GM21528 (cell line): ENCODE measurements around the gene RRAD.

Experiments
- ATAC-seq: cut with Tn5 transposase; IDR thresholded peaks from one replicate; pipeline ENCODE4 v1.9.1; 2021; ENCODE audit warnings: mild to moderate bottlenecking, moderate library complexity; ENCODE audit not compliant: unreplicated experiment, low FRiP score

The RRAD gene

DNA sequence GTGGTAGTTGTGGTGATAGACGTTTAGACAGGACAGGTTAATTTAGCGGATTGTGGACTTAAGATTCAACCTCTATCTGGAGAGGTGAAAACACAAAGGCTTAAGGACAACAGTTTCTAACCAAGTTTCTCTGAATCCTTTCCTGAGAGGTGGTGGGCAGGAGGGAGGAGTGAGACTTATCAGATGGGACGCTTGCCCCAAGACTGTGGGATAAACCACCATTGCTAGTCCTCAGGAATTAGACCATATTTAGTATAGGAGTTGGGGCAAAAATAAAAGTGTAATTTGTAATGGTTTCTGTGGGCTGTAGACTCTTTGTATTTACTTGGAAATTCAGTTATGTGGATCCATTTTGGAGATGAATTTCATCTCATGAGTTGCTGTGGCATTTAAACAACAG is 38.4 kb downstream of the RRAD start:
- no peak for ATAC-seq

DNA sequence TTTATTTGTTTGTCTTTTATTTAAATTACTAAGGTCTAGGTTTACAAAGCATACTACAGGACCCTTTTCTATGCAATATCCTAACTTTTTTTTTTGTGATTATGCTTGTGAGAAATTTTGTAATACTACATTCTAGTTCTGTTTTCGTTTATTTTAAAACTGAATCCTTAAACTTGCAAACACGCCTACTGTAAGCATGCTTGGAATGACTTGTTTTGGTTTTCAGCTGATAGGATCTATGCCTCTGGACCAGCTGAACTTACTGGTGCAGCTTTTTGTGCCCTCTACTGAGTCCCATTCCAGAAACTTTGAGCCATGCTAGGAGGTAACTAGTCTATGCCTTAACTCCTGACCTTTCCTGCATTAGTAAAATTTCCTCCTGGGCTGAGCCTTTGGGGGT is 39.0 kb downstream of the RRAD start:
- no peak for ATAC-seq

DNA sequence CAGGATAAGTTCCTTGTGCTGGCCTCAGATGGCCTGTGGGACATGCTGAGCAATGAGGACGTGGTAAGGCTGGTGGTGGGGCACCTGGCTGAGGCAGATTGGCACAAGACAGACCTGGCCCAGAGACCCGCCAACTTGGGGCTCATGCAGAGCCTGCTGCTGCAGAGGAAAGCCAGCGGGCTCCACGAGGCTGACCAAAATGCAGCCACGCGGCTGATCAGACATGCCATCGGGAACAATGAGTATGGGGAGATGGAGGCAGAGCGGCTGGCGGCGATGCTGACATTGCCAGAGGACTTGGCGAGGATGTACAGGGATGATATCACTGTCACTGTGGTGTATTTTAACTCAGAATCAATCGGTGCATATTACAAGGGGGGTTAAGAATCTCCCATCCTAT is 39.8 kb downstream of the RRAD start:
- no peak for ATAC-seq

DNA sequence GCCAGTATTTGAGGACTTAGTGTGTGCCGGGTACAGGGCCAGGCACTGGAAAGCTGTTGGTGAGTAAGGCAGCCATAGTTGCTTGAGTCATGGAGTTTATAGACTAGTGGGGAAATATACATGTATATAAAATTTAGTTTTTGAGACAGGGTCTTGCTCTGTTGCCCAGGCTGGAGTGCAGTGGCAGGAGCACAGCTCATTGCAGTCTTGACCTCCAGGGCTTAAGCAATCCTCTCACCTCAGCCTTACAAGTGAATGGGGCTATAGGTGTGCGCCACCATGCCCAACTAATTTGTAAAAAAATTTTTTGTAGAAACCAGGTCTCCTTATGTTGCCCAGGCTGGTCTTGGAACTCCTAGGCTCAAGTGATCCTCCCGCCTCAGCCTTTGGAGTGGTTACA is 42.6 kb downstream of the RRAD start:
- ATAC-seq, result no peak

DNA sequence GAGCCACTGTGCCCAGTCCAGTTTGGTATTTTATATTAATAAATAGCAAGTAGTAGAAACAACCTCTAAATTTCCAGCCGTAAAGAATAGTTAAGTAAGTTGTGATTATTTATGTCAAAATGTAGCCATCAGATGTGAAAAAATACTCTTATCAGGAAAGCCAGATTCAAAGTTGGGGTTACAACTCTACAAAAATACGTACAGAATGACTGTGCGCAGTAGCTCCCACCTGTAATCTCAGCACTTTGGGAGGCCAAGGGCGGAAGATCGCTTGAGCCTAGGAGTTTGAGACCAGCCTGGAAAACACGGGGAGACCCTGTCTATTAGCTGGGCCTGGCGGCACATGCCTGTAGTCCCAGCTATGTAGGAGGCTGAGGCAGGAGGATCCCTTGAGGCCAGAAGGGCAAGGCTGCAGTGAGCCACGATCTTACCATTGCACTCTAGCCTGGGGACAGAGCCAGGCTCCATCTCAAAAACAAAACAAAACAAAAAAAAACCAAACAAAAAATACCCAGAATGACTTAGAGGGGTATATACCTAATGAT is 43.3 kb downstream of the RRAD start:
- no peak for ATAC-seq

DNA sequence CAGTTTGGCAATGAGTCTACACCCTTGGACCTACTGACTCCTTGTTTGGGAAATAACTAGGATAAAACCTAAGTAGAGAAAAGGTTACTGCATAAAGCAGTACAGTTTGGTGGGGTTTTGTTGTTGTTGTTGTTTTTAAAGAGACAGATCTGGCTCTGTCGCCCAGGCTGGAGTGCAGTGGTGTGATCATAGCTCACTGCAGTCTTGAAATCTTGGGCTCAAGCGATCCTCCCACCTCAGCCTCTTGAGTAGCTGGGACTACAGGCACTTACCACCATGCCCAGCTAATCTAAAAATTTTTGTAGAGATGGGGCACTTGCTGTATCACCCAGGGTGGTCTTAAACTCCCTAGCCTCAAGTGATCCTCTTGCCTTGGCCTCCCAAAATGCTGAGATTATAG is 43.8 kb downstream of the RRAD start:
- no peak for ATAC-seq

DNA sequence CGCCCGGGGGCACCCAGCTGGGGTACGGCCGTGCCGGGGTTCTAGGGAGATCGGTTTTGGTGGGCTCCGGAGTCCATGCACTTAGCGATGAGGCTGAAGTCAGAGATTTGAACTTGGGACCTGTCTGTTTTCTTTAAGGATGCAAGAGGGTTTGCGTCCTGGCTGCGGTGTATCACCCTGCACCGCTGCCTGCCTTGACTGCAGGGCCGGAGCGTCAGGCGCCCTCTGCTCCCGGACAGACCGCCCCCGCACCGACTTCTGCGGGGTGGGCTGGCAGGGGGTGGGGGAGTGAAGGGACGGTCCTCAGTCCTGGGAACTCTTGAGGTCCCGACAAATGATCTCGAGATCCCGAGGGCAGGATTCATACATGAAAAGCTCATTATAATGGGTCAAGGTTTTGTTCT is 44.3 kb downstream of the RRAD start:
- ATAC-seq, result no peak

DNA sequence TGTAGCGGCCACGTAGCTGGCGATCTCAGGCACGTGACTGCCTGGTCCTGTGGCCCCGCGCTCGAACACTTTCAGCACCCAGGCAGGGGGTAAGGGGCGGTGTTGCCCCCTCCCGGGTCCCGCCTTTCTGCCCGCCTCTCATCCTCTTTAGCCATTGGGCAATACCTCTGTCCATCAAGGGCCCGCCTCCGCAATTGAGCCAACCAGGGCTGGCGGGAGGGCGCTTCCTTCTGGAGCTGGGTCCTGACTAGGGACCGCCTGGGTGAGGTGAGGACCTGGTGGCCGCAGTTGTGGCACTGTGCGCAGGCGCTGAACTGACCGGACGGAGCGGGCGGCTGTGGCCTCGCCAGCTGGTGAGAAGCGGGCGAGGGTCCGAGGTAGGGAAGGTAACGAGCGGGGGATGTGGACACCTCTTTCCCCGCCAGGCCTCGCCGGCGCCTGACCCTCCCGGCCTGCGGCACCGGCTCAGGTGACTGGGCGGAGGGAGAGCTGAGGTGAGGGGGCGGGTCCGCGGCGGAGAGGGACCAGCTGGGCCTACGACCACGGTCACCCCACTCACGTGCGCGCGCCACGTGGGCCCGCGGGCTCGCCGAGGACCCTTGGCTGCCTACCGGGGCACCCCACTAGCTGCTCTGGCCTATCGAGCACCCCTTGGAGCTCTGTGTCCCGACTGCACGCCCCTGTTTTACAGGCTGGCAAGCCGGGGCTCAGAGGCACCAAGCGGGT is 44.9 kb downstream of the RRAD start, which contains the start of gene PDP2:
Gene PDP2, plus strand, starts transcription at position 228 of the 726 bp plus-strand sequence. CDS start 3,770 bp downstream, outside the sequence.
- peak; percentile 90 for ATAC-seq

DNA sequence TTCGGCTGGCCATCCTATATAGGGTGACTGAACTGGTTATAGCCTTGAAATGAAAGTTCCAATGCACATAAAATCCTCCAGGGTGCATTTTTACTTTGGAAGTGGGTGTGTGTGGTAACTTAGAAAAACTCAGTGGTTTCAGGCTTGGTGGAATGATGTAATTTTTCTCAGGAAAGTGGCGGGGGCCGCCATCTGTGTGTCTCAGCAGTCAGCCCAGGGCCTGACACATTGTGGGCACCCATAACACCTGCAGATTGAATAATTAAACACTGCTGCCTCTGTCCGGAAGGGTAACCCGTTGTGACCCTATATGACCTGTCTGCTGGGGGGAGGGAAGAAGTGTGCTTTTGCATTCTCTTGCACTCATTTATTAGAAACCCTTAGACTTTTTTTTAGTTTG is 47.3 kb downstream of the RRAD start:
- no peak for ATAC-seq

DNA sequence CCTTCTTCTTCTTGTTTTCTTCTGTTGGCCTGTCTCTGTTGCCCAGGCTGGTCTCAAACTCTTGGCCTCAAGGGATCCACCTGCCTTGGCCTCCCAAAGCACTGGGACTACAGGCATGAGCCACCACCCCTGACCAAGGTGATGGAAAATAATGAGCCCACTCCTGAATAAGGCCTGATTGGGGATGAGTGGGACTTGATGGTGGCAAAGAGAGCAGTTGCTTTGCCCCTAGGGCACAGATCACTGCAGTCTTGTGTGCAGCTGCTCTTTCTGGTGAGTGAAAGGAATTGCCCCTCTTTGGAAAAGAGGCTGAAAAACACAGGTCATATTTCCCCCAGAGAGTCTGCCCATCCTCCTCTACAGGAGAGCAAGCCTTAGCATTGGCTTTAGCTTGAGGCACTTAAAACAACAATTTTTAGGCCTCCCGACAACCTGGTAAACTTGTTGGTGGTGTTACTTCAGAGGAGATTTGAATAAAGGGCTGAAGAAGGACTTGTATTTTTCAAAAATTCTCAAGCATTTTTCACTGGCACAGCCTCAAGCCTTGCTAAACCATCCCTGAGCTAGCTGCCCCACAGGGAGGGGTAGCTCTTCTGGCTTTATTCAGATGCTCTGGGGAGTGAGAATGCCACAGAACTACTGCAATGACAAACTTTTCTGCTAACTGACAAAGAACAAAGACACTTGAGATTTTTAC is 51.1 kb downstream of the RRAD start:
- no peak for ATAC-seq

DNA sequence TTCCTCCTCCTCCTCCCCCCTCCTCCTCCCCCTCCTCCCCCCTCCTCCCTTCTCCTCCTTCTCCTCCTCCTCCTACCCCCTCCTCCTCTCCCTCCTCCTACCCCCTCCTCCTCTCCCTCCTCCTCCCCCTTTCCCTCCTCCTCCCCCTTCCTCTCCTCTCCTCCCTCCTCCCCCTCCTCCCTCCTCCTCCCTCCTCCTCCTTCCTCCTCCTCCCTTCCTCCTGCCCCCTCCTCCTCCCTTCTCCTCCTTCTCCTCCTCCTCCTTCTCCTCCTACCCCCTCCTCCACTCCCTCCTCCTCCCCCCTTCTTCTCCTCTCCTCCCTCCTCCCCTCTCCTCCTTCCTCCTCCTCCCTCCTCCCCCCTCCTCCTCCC is 51.7 kb downstream of the RRAD start:
- no peak for ATAC-seq

DNA sequence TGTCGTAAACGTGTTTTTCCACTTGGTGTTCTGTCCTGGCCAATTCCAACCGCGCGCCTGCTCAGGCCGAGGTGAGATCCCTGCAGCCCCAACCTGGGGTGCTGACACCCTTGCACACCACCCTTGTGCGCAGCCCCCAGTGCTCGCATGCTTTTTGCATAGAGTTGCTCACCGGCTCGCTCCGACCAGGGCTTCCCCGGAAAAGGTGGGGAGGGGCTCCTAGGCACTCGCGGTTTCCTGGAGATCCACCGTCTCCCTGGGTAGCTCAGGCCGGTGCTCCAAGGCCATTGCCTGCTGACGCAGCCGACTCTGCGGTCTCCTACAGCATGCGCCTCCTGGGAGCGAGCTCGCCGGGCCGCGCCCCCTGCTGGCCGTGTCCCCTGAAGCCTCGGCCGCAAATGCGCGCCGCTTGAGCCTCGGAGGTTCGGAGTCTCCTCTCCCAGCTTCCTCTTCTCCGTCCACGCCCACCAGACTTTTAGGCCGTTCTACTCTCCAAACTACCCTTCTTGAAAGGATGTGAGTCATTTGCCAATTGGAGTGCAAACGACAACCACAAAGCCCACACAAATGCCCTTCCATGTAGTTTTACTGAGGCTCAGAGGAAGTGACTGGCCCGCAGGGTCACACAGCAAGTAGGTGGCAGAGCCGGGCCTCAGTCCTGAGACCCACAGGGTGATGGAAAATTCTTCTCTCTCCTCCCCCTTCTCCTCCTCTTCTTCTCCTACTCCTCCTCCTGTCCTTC is 52.2 kb downstream of the RRAD start:
- ATAC-seq, result peak; percentile 83

DNA sequence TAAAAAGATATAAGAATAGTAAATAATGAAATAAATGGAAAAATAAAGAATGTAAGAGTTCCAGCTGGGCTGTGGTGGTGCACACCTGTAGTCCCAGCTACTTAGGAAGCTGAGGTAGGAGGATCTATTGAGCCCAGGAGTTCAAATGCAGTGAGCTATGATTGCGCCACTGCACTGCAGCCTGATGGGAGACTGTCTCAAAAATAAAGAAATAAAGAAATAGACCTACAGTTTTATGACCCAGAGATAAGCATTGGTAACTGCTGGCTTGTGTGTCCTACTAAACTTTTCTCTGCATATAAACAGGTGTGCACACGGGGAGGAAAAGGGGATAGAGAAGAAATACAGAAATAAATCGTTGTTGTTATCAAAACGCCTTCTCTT is 52.8 kb downstream of the RRAD start:
- ATAC-seq, result no peak

DNA sequence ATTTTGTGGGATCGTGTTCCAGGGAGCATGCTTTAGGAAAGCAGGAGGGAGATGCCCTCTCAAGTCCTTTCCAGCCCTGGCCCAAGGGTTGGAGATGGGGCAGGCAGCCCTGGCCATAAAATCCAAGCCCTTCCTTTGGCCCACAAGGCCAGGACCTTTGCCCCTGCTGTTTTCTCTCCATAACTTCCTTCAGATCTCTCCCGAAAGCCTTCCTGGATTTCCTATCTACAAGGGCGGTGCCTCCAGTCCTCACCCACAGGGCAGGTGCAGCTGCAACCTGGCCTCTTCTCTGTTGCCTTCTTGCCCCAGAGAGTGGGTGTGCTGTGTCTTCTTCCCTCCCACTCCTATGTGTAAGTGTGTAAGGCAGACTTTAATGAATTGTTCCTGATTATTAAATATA is 53.5 kb downstream of the RRAD start:
- ATAC-seq, result no peak
